ENCODE measurements around the gene KPNA4. TPM values are rescaled to one million over a fixed set of nuclear protein-coding genes. Genes with fewer than 3 reads are reported as not detected.
"Not testable (repeated sequence)": the region's sequence is repeated elsewhere in the genome, so short reads cannot be mapped to it uniquely, and the experiment has no call there.

Gene KPNA4
- total RNA-seq, 4 donors from 2014 or later: 13.8 to 29.7 (median 22.7) TPM

GRCh38 chr3:160577093-160577492 is 11.7 kb upstream of the KPNA4 start:
- TF ChIP-seq, protein P1, sequence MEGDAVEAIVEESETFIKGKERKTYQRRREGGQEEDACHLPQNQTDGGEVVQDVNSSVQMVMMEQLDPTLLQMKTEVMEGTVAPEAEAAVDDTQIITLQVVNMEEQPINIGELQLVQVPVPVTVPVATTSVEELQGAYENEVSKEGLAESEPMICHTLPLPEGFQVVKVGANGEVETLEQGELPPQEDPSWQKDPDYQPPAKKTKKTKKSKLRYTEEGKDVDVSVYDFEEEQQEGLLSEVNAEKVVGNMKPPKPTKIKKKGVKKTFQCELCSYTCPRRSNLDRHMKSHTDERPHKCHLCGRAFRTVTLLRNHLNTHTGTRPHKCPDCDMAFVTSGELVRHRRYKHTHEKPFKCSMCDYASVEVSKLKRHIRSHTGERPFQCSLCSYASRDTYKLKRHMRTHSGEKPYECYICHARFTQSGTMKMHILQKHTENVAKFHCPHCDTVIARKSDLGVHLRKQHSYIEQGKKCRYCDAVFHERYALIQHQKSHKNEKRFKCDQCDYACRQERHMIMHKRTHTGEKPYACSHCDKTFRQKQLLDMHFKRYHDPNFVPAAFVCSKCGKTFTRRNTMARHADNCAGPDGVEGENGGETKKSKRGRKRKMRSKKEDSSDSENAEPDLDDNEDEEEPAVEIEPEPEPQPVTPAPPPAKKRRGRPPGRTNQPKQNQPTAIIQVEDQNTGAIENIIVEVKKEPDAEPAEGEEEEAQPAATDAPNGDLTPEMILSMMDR (IDR thresholded peaks at IDR 0.05): no peak
- TF ChIP-seq EP300 (IDR thresholded peaks at IDR 0.05; ENCODE audit: low read depth) (no peak), POLR2A (IDR thresholded peaks at IDR 0.05) (no peak), POLR2AphosphoS5 (IDR thresholded peaks at IDR 0.05) (no peak)
- H3K4me3 ChIP-seq: no peak overlapping the region
- no peaks in the 10 kb centered on the region for H3K36me3 ChIP-seq
- intact Hi-C loops (cut with DNase I; ENCODE audit: low total_unique reads) (no loop called here), in situ Hi-C loops (cut with MboI; ENCODE audit: low pct_ligation_motif_present in 1 of 4, low pct_unique_long_range_greater_than_20kb in 1 of 4, low sequenced_read_pairs in 3 of 4) (loop anchor here in 1 of 4 donors (25.0 kb wide), 1 partner anchor 360 kb away; no protein-coding TSS in a partner anchor)
- WGBS, 2 donors (ENCODE audit: low coverage in 1 of 2): 40 to 54% methylated on average over 2 of the region's 2 CpGs
- H3K27me3 ChIP-seq: no peaks in the 10 kb centered on the region
- H3K9me3 ChIP-seq: no peaks in the 10 kb centered on the region
- H3K4me1 ChIP-seq: no peaks in the 10 kb centered on the region
- no peak for DNase-seq
- H3K27ac ChIP-seq: no peak overlapping the region

DNA sequence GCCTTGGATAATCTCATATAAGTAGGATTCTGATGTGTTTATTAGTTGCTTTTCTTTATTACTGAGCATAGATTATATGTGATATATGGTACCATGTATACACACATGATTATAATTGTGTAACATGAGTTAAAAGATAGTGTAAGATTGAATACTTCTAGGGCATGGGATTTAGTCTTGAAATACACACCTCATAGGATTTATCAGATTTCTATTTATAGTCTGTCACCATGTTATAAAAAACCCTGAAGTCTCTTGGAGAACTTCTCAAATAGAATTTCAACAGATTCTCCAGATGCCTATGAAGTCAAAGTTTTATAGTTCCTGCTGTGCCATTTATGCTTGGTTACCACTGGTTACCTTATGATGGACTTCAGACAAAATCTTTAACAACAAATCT is 11.2 kb upstream of the KPNA4 start:
- no peaks in the 10 kb centered on the region for H3K9me3 ChIP-seq
- TF ChIP-seq EP300 (IDR thresholded peaks at IDR 0.05; ENCODE audit: low read depth) (no peak), POLR2A (IDR thresholded peaks at IDR 0.05) (no peak), POLR2AphosphoS5 (IDR thresholded peaks at IDR 0.05) (no peak)
- TF ChIP-seq, protein P1 (IDR thresholded peaks at IDR 0.05): no peak
- no peaks in the 10 kb centered on the region for H3K36me3 ChIP-seq
- no peak for DNase-seq
- intact Hi-C loops (cut with DNase I; ENCODE audit: low total_unique reads): no loop called here
- H3K4me1 ChIP-seq: no peaks in the 10 kb centered on the region
- no peaks in the 10 kb centered on the region for H3K27me3 ChIP-seq
- no peak overlapping the region for H3K27ac ChIP-seq
- in situ Hi-C loops (cut with MboI; ENCODE audit: low pct_ligation_motif_present in 1 of 4, low pct_unique_long_range_greater_than_20kb in 1 of 4, low sequenced_read_pairs in 3 of 4): loop anchor here in 1 of 4 donors (25.0 kb wide), 1 partner anchor 361 kb away; no protein-coding TSS in a partner anchor
- H3K4me3 ChIP-seq: no peak overlapping the region

- H3K36me3 ChIP-seq: no peaks in the 10 kb centered on the region
- no peaks in the 10 kb centered on the region for H3K27me3 ChIP-seq
- DNase-seq: no peak
- TF ChIP-seq POLR2AphosphoS5 (IDR thresholded peaks at IDR 0.05) (no peak), POLR2A (IDR thresholded peaks at IDR 0.05) (no peak), EP300 (IDR thresholded peaks at IDR 0.05; ENCODE audit: low read depth) (no peak)
- TF ChIP-seq, protein P1 (IDR thresholded peaks at IDR 0.05): no peak
- no peaks in the 10 kb centered on the region for H3K9me3 ChIP-seq
- in situ Hi-C loops (cut with MboI; ENCODE audit: low pct_ligation_motif_present in 1 of 4, low pct_unique_long_range_greater_than_20kb in 1 of 4, low sequenced_read_pairs in 3 of 4) (loop anchor here in 1 of 4 donors (25.0 kb wide), 1 partner anchor 362 kb away; no protein-coding TSS in a partner anchor), intact Hi-C loops (cut with DNase I; ENCODE audit: low total_unique reads) (no loop called here)
- no peak overlapping the region for H3K4me3 ChIP-seq
- H3K27ac ChIP-seq: no peak overlapping the region
- 78 to 83% methylated on average over 1 of the region's 1 CpG for WGBS, 2 donors (ENCODE audit: low coverage in 1 of 2)
- H3K4me1 ChIP-seq: no peaks in the 10 kb centered on the region
Measured at GRCh38 chr3:160575589-160575988, 10.2 kb upstream of the KPNA4 start.

- 94 to 100% methylated on average over 2 to 3 of the region's 3 CpGs for WGBS, 2 donors (ENCODE audit: low coverage in 1 of 2)
- H3K4me3 ChIP-seq: no peak overlapping the region
- TF ChIP-seq, protein P1 (IDR thresholded peaks at IDR 0.05): no peak
- TF ChIP-seq EP300 (IDR thresholded peaks at IDR 0.05; ENCODE audit: low read depth): no peak
- TF ChIP-seq POLR2AphosphoS5 (IDR thresholded peaks at IDR 0.05): no peak
- no peak for TF ChIP-seq POLR2A (IDR thresholded peaks at IDR 0.05)
- intact Hi-C loops (cut with DNase I; ENCODE audit: low total_unique reads): no loop called here
- no peaks in the 10 kb centered on the region for H3K9me3 ChIP-seq
- DNase-seq: no peak
- H3K4me1 ChIP-seq: no peaks in the 10 kb centered on the region
- no peaks in the 10 kb centered on the region for H3K27me3 ChIP-seq
- H3K36me3 ChIP-seq: no peaks in the 10 kb centered on the region
- in situ Hi-C loops (cut with MboI; ENCODE audit: low pct_ligation_motif_present in 1 of 4, low pct_unique_long_range_greater_than_20kb in 1 of 4, low sequenced_read_pairs in 3 of 4): loop anchor here in 1 of 4 donors (25.0 kb wide), 1 partner anchor 363 kb away; no protein-coding TSS in a partner anchor
- H3K27ac ChIP-seq: no peak overlapping the region
Measured at GRCh38 chr3:160574636-160575035, 9.3 kb upstream of the KPNA4 start.

DNA sequence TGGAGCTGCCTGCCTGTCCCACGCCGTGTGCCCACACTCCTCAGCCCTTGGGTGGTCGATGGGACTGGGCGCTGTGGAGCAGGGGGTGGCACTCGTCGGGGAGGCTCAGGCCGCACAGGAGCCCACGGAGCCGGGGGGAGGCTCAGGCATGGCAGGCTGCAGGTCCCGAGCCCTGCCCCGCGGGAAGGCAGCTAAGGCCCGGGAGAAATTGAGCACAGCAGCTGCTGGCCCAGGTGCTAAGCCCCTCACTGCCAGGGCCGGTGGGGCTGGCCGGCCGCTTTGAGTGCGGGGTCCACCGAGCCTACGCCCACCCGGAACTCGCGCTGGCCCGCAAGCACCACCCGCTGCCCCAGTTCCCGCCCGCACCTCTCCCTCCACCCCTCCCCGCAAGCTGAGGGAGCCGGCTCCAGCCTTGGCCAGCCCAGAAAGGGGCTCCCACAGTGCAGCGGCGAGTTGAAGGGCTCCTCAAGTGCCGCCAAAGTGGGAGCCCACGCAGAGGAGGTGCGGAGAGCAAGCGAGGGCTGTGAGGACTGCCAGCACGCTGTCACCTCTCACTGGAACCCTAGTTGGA is 8.7 kb upstream of the KPNA4 start:
- H3K27me3 ChIP-seq; DNase-seq; H3K9me3 ChIP-seq; in situ Hi-C loops (cut with MboI; ENCODE audit: low pct_ligation_motif_present in 1 of 4, low pct_unique_long_range_greater_than_20kb in 1 of 4, low sequenced_read_pairs in 3 of 4); H3K4me1 ChIP-seq; intact Hi-C loops (cut with DNase I; ENCODE audit: low total_unique reads); H3K4me3 ChIP-seq; H3K27ac ChIP-seq; H3K36me3 ChIP-seq: not testable (repeated sequence)
- WGBS, 2 donors (ENCODE audit: low coverage in 1 of 2): 93% methylated on average over 25 of the region's 35 CpGs; no CpG with 5 or more reads in 1 of the 2 donors
